Astrocyte (in vitro differentiated cells and primary cell): Measurements from ENCODE around the gene ARMCX6. TPM values are rescaled to one million over a fixed set of nuclear protein-coding genes. Genes with fewer than 3 reads are reported as not detected.

Source experiments
- DNase-seq: peaks from one replicate; pipeline ENCODE4 v3.0.0-alpha.2; 2010; ENCODE audit warnings: low read depth
- FAIRE-seq: peaks from 2 replicates; lab custom pipeline; 2011; peaks lifted over from hg19 to GRCh38; lab: Jason Lieb, UNC
- H2AFZ ChIP-seq: 2 replicates; pipeline ENCODE4 v1.6.0; 2012; ENCODE audit warnings: low read depth, low read length, inconsistent platforms
- H3K27ac ChIP-seq: 2 replicates; pipeline ENCODE4 v1.5.1; 2011; ENCODE audit warnings: low read depth, low read length, inconsistent platforms
- H3K27me3 ChIP-seq: 2 replicates; pipeline ENCODE4 v1.6.0; 2011; ENCODE audit warnings: low read length, inconsistent platforms; ENCODE audit not compliant: insufficient read depth
- H3K36me3 ChIP-seq: 2 replicates; pipeline ENCODE4 v1.5.1; 2011; ENCODE audit warnings: low read length, inconsistent platforms; ENCODE audit not compliant: insufficient read depth
- H3K4me1 ChIP-seq: 2 replicates; pipeline ENCODE4 v1.5.1; 2011; ENCODE audit warnings: low read length, inconsistent platforms; ENCODE audit not compliant: insufficient read depth
- H3K4me2 ChIP-seq: 2 replicates; pipeline ENCODE4 v1.6.0; 2012; ENCODE audit warnings: low read length, inconsistent platforms
- H3K4me3 ChIP-seq: 2 replicates; pipeline ENCODE4 v1.5.1; 2011; ENCODE audit warnings: low read depth, mild to moderate bottlenecking, low read length, inconsistent platforms; ENCODE audit not compliant: insufficient read depth
- H3K79me2 ChIP-seq: 2 replicates; pipeline ENCODE4 v1.6.0; 2012; ENCODE audit warnings: mild to moderate bottlenecking, low read length, inconsistent platforms; ENCODE audit not compliant: insufficient read depth
- H3K9ac ChIP-seq: 2 replicates; pipeline ENCODE4 v1.6.0; 2012; ENCODE audit warnings: mild to moderate bottlenecking, low read length, inconsistent platforms
- H3K9me3 ChIP-seq: 2 replicates; pipeline ENCODE4 v1.5.1; 2012; ENCODE audit warnings: low read depth, mild to moderate bottlenecking, low read length, inconsistent platforms; ENCODE audit not compliant: insufficient read depth
- H4K20me1 ChIP-seq: 2 replicates; pipeline ENCODE4 v1.6.0; 2012; ENCODE audit warnings: low read length, inconsistent platforms; ENCODE audit not compliant: insufficient read depth
- H3K27ac Mint-ChIP-seq: one replicate; pipeline ENCODE4 v1.8.0; 2021; ENCODE audit warnings: mild to moderate bottlenecking, mixed read lengths; ENCODE audit not compliant: unreplicated experiment
- H3K27me3 Mint-ChIP-seq: one replicate; pipeline ENCODE4 v1.8.0; 2021; ENCODE audit warnings: low read depth, mixed read lengths; ENCODE audit not compliant: unreplicated experiment
- H3K36me3 Mint-ChIP-seq: one replicate; pipeline ENCODE4 v1.8.0; 2021; ENCODE audit warnings: low read depth, mixed read lengths; ENCODE audit not compliant: unreplicated experiment
- H3K4me1 Mint-ChIP-seq: one replicate; pipeline ENCODE4 v1.8.0; 2021; ENCODE audit warnings: low read depth, mixed read lengths; ENCODE audit not compliant: unreplicated experiment
- H3K4me3 Mint-ChIP-seq: one replicate; pipeline ENCODE4 v1.8.0; 2021; ENCODE audit warnings: mild to moderate bottlenecking, moderate library complexity, mixed read lengths; ENCODE audit not compliant: unreplicated experiment
- H3K9me3 Mint-ChIP-seq: one replicate; pipeline ENCODE4 v1.8.0; 2021; ENCODE audit warnings: mild to moderate bottlenecking, mixed read lengths; ENCODE audit not compliant: unreplicated experiment
- CTCF ChIP-seq: IDR thresholded peaks from 2 replicates; pipeline ENCODE4 v1.5.1; 2011; ENCODE audit warnings: low read depth, mild to moderate bottlenecking, inconsistent platforms, low read length, moderate library complexity; ENCODE audit not compliant: insufficient read depth
- EZH2 ChIP-seq: IDR thresholded peaks from 2 replicates; pipeline ENCODE4 v1.6.1; 2012; ENCODE audit warnings: mild to moderate bottlenecking, low read length, inconsistent platforms; ENCODE audit not compliant: insufficient read depth
- total RNA-seq: library from RNA; stranded (reverse); gene quantifications from 2 replicates; pipeline ENCODE4 v1.2.1, GENCODE V29; 2021

The ARMCX6 gene
- total RNA-seq, 1 donor from 2014 or later, result 71.2 TPM

GRCh38 chrX:101595739-101596419 lies 21.9 kb downstream of the ARMCX6 start:
- Mint-ChIP-seq H3K4me3 (no peak overlapping the region), H3K36me3 (no peaks in the 10 kb centered on the region), H3K27me3 (peaks cover 4% of the 10 kb centered on the region), H3K9me3 (no peaks in the 10 kb centered on the region), H3K4me1 (no peaks in the 10 kb centered on the region), H3K27ac (no peak overlapping the region)
- DNase-seq (peak; percentile 48), FAIRE-seq (peak; percentile 96)
- H3K4me2 ChIP-seq, result no peak overlapping the region
- H3K36me3 ChIP-seq, result no peaks in the 10 kb centered on the region
- no peaks in the 10 kb centered on the region for H3K4me1 ChIP-seq
- no peak overlapping the region for H2AFZ ChIP-seq
- H3K4me3 ChIP-seq, result no peak overlapping the region
- no peaks in the 10 kb centered on the region for H3K79me2 ChIP-seq
- no peaks in the 10 kb centered on the region for H3K9me3 ChIP-seq
- H3K9ac ChIP-seq, result no peak overlapping the region
- TF ChIP-seq EZH2 (no peak), CTCF (peak; percentile 57)
- H4K20me1 ChIP-seq, result no peaks in the 10 kb centered on the region
- no peak overlapping the region for H3K27ac ChIP-seq
- peaks cover 2% of the 10 kb centered on the region for H3K27me3 ChIP-seq

Other genes with a start within 250 kb of the ARMCX6 start
- gene BTK, start 231.8 kb downstream of the ARMCX6 start, total RNA-seq, result 0.43 and 0.79 TPM in 2 replicates
- gene RPL36A, start 227.0 kb downstream of the ARMCX6 start, total RNA-seq, result 185 and 186 TPM in 2 replicates
- gene GLA, start 210.1 kb downstream of the ARMCX6 start, total RNA-seq, result 48.0 and 51.9 TPM in 2 replicates
- gene HNRNPH2, start 209.8 kb downstream of the ARMCX6 start, total RNA-seq, result 47.5 and 48.9 TPM in 2 replicates
- 9.6 and 10.8 TPM in 2 replicates for gene ARMCX4, start 132.5 kb downstream of the ARMCX6 start, total RNA-seq
- 17.9 and 20.1 TPM in 2 replicates for gene ARMCX1, start 67.5 kb downstream of the ARMCX6 start, total RNA-seq
- gene ARMCX3, start 5.2 kb upstream of the ARMCX6 start, total RNA-seq, result 108 and 109 TPM in 2 replicates
- 96.5 and 112 TPM in 2 replicates for gene ARMCX2, start 41.9 kb upstream of the ARMCX6 start, total RNA-seq